HUES48 (cell line): Measurements from ENCODE around the gene TNFRSF1A.

Experiments
- H3K27ac ChIP-seq: one replicate; pipeline ENCODE4 v1.7.0; 2013; ENCODE audit warnings: low read depth, low read length, inconsistent platforms
- H3K27me3 ChIP-seq: 2 replicates; pipeline ENCODE4 v1.6.1; 2013; ENCODE audit warnings: mild to moderate bottlenecking, low read length; ENCODE audit not compliant: control insufficient read depth, insufficient read depth
- H3K36me3 ChIP-seq: 2 replicates; pipeline ENCODE4 v1.6.1; 2013; ENCODE audit warnings: low read length; ENCODE audit not compliant: control insufficient read depth, insufficient read depth
- H3K4me1 ChIP-seq: 2 replicates; pipeline ENCODE4 v1.6.1; 2013; ENCODE audit warnings: mild to moderate bottlenecking, low read length; ENCODE audit not compliant: control insufficient read depth, insufficient read depth
- H3K4me3 ChIP-seq: 2 replicates; pipeline ENCODE4 v1.5.1; 2013; ENCODE audit warnings: mild to moderate bottlenecking, low read depth, low read length
- H3K9ac ChIP-seq: 2 replicates; pipeline ENCODE4 v1.6.1; 2013; ENCODE audit warnings: mild to moderate bottlenecking, low read depth, low read length, moderate library complexity
- H3K9me3 ChIP-seq: 2 replicates; pipeline ENCODE4 v1.6.1; 2013; ENCODE audit warnings: low read length; ENCODE audit not compliant: control insufficient read depth, insufficient read depth

TNFRSF1A gene

GRCh38 chr12:6285532-6286306 lies 56.2 kb downstream of the TNFRSF1A start:
- Histone ChIP-seq H3K9ac (no peak overlapping the region), H3K36me3 (no peaks in the 10 kb centered on the region), H3K9me3 (no peaks in the 10 kb centered on the region), H3K4me1 (peaks cover 5% of the 10 kb centered on the region; the same call in 1 of the 2 replicates), H3K27ac (no peak overlapping the region), H3K4me3 (no peak overlapping the region), H3K27me3 (no peaks in the 10 kb centered on the region)

- Histone ChIP-seq H3K36me3 (no peaks in the 10 kb centered on the region), H3K27ac (no peak overlapping the region), H3K27me3 (no peaks in the 10 kb centered on the region), H3K4me3 (no peak overlapping the region), H3K9me3 (no peaks in the 10 kb centered on the region), H3K4me1 (peaks cover 9% of the 10 kb centered on the region), H3K9ac (no peak overlapping the region)
These were observed 56.8 kb downstream of the TNFRSF1A start for GRCh38 chr12:6285063-6285477.

- Histone ChIP-seq H3K36me3 (no peaks in the 10 kb centered on the region), H3K9ac (no peak overlapping the region), H3K4me3 (no peak overlapping the region), H3K9me3 (no peaks in the 10 kb centered on the region), H3K27ac (no peak overlapping the region), H3K4me1 (peaks cover 14% of the 10 kb centered on the region), H3K27me3 (no peaks in the 10 kb centered on the region)
These were observed 57.6 kb downstream of the TNFRSF1A start for GRCh38 chr12:6284273-6284672.

GRCh38 chr12:6282453-6282840 lies 59.4 kb downstream of the TNFRSF1A start:
- Histone ChIP-seq H3K36me3 (no peaks in the 10 kb centered on the region), H3K9me3 (no peaks in the 10 kb centered on the region), H3K27me3 (no peaks in the 10 kb centered on the region), H3K4me3 (no peak overlapping the region), H3K4me1 (peaks cover 22% of the 10 kb centered on the region), H3K9ac (no peak overlapping the region), H3K27ac (no peak overlapping the region)

- Histone ChIP-seq H3K27ac (no peak overlapping the region), H3K4me1 (peaks cover 25% of the 10 kb centered on the region), H3K4me3 (no peak overlapping the region), H3K9ac (no peak overlapping the region), H3K27me3 (no peaks in the 10 kb centered on the region), H3K36me3 (no peaks in the 10 kb centered on the region), H3K9me3 (no peaks in the 10 kb centered on the region)
These were observed 60.6 kb downstream of the TNFRSF1A start for GRCh38 chr12:6281081-6281809.

- Histone ChIP-seq H3K9ac (no peak overlapping the region), H3K9me3 (no peaks in the 10 kb centered on the region), H3K4me3 (no peak overlapping the region), H3K36me3 (no peaks in the 10 kb centered on the region), H3K27ac (peak overlapping the region; percentile 84), H3K27me3 (no peaks in the 10 kb centered on the region), H3K4me1 (peaks cover 25% of the 10 kb centered on the region)
These were observed 61.2 kb downstream of the TNFRSF1A start for GRCh38 chr12:6280672-6281071.

- Histone ChIP-seq H3K36me3 (no peaks in the 10 kb centered on the region), H3K4me1 (peaks cover 25% of the 10 kb centered on the region), H3K4me3 (no peak overlapping the region), H3K27ac (peak overlapping the region; percentile 84), H3K9me3 (no peaks in the 10 kb centered on the region), H3K9ac (no peak overlapping the region), H3K27me3 (no peaks in the 10 kb centered on the region)
These were observed 61.8 kb downstream of the TNFRSF1A start for GRCh38 chr12:6280053-6280469.

GRCh38 chr12:6279631-6280030 lies 62.2 kb downstream of the TNFRSF1A start:
- no peaks in the 10 kb centered on the region for H3K36me3 ChIP-seq
- H3K9me3 ChIP-seq, result no peaks in the 10 kb centered on the region
- H3K4me1 ChIP-seq, result peaks cover 25% of the 10 kb centered on the region
- no peaks in the 10 kb centered on the region for H3K27me3 ChIP-seq
- H3K9ac ChIP-seq, result no peak overlapping the region
- H3K4me3 ChIP-seq, result no peak overlapping the region
- peak overlapping the region; percentile 84 for H3K27ac ChIP-seq

- Histone ChIP-seq H3K4me3 (no peak overlapping the region), H3K27ac (peak overlapping the region; percentile 84)
These were observed 62.6 kb downstream of the TNFRSF1A start for GRCh38 chr12:6279256-6279628.

More at GRCh38 chr12:6279256-6279628, 62.6 kb downstream of the TNFRSF1A start:
- Histone ChIP-seq H3K36me3 (no peaks in the 10 kb centered on the region), H3K9ac (no peak overlapping the region), H3K9me3 (no peaks in the 10 kb centered on the region), H3K27me3 (no peaks in the 10 kb centered on the region), H3K4me1 (peaks cover 28% of the 10 kb centered on the region)
